Calu3 (cell line): Measurements from ENCODE around the gene CAMK1D. TPM values are rescaled to one million over a fixed set of nuclear protein-coding genes. Genes with fewer than 3 reads are reported as not detected.

Source experiments
- BruUV-seq: library from RNA; stranded (reverse); fragments of 400-500 nt; replicated peaks from 2 replicates; lab custom pipeline; 2021; lab: Mats Ljungman, UMichigan
- CTCF ChIA-PET: fragments of 300-600 bp; sonication (Branson Sonifier 250); formaldehyde crosslinking; loops from one replicate; lab custom pipeline; 2022; ENCODE audit warnings: antibody characterized with exemption; lab: Charles Lee
- DNase-seq: peaks from one replicate; pipeline ENCODE4 v3.0.0; 2022
- H3K27ac Mint-ChIP-seq: one replicate; pipeline ENCODE4 v1.8.0; 2022; ENCODE audit warnings: mixed read lengths; ENCODE audit not compliant: unreplicated experiment
- H3K27me3 Mint-ChIP-seq: one replicate; pipeline ENCODE4 v1.8.0; 2022; ENCODE audit warnings: mixed read lengths; ENCODE audit not compliant: unreplicated experiment
- H3K36me3 Mint-ChIP-seq: one replicate; pipeline ENCODE4 v1.8.0; 2022; ENCODE audit warnings: mild to moderate bottlenecking, moderate library complexity, mixed read lengths; ENCODE audit not compliant: insufficient read depth, unreplicated experiment
- H3K4me1 Mint-ChIP-seq: one replicate; pipeline ENCODE4 v1.8.0; 2022; ENCODE audit warnings: mild to moderate bottlenecking, low read depth, mixed read lengths; ENCODE audit not compliant: unreplicated experiment
- H3K4me3 Mint-ChIP-seq: one replicate; pipeline ENCODE4 v1.8.0; 2022; ENCODE audit warnings: mild to moderate bottlenecking, low read depth, moderate library complexity, mixed read lengths; ENCODE audit not compliant: unreplicated experiment
- H3K9me3 Mint-ChIP-seq: one replicate; pipeline ENCODE4 v1.8.0; 2022; ENCODE audit warnings: low read depth, mixed read lengths; ENCODE audit not compliant: unreplicated experiment
- CTCF ChIP-seq: fragments of 200-600 bp; IDR thresholded peaks from one replicate; pipeline ENCODE4 v1.8.0; 2022; ENCODE audit warnings: antibody characterized with exemption; ENCODE audit not compliant: unreplicated experiment
- intact Hi-C: fragments of 100-400 bp; cut with micrococcal nuclease; formaldehyde crosslinking; loops from one replicate; pipeline ENCODE4 v1.10.0; 2022; ENCODE audit not compliant: unreplicated experiment
- total RNA-seq: library from RNA; stranded (reverse); gene quantifications from 2 replicates; pipeline ENCODE4 v1.2.3, GENCODE V29; 2022

Gene CAMK1D
- total RNA-seq, 1 experiment from 2014 or later = 2.6 TPM

GRCh38 chr10:12418000-12418399 lies 68.7 kb downstream of the CAMK1D start:
- Mint-ChIP-seq H3K4me3 (no peak overlapping the region), H3K27me3 (peaks cover 36% of the 10 kb centered on the region), H3K36me3 (no peaks in the 10 kb centered on the region), H3K4me1 (peaks cover 21% of the 10 kb centered on the region), H3K27ac (no peak overlapping the region), H3K9me3 (peaks cover 4% of the 10 kb centered on the region)
- BruUV-seq = no TSS peak
- CTCF ChIA-PET = no interaction called here
- intact Hi-C loops = loop anchor here (10.0 kb wide), 1 partner anchor 73 kb away; the partner anchor contains the start of gene CAMK1D
- TF ChIP-seq CTCF = no peak
- no peak for DNase-seq

- H3K27ac Mint-ChIP-seq = no peak overlapping the region
- BruUV-seq = no TSS peak
- H3K9me3 Mint-ChIP-seq = no peaks in the 10 kb centered on the region
- intact Hi-C loops = loop anchor here (10.0 kb wide), 1 partner anchor 74 kb away; the partner anchor contains the start of gene CAMK1D
- no peaks in the 10 kb centered on the region for H3K36me3 Mint-ChIP-seq
- TF ChIP-seq CTCF = no peak
- H3K4me1 Mint-ChIP-seq = peaks cover 21% of the 10 kb centered on the region
- no peak for DNase-seq
- peaks cover 36% of the 10 kb centered on the region for H3K27me3 Mint-ChIP-seq
- CTCF ChIA-PET = interaction anchor here (0.6 kb wide), 1 partner anchor 271 kb away, joined by 3 read pairs; no protein-coding TSS in a partner anchor
- no peak overlapping the region for H3K4me3 Mint-ChIP-seq
Measured at GRCh38 chr10:12418725-12419261, 69.4 kb downstream of the CAMK1D start.

- peaks cover 39% of the 10 kb centered on the region for H3K27me3 Mint-ChIP-seq
- peak overlapping the region; percentile 42 for H3K27ac Mint-ChIP-seq
- no peak for TF ChIP-seq CTCF
- BruUV-seq = no TSS peak
- no peaks in the 10 kb centered on the region for H3K36me3 Mint-ChIP-seq
- CTCF ChIA-PET = interaction anchor here (0.6 kb wide), 1 partner anchor 272 kb away, joined by 3 read pairs; no protein-coding TSS in a partner anchor
- H3K4me1 Mint-ChIP-seq = peaks cover 21% of the 10 kb centered on the region
- H3K9me3 Mint-ChIP-seq = no peaks in the 10 kb centered on the region
- intact Hi-C loops = loop anchor here (10.0 kb wide), 1 partner anchor 75 kb away; the partner anchor contains the start of gene CAMK1D
- no peak overlapping the region for H3K4me3 Mint-ChIP-seq
- DNase-seq = peak; percentile 31
Measured at GRCh38 chr10:12419262-12419847, 70.0 kb downstream of the CAMK1D start.

GRCh38 chr10:12420530-12421120 lies 71.3 kb downstream of the CAMK1D start:
- CTCF ChIA-PET = interaction anchor here (0.5 kb wide), 1 partner anchor 34 kb away, joined by 3 read pairs; no protein-coding TSS in a partner anchor
- H3K36me3 Mint-ChIP-seq = no peaks in the 10 kb centered on the region
- BruUV-seq = no TSS peak
- H3K4me3 Mint-ChIP-seq = no peak overlapping the region
- no peak for TF ChIP-seq CTCF
- no peaks in the 10 kb centered on the region for H3K9me3 Mint-ChIP-seq
- peaks cover 21% of the 10 kb centered on the region for H3K4me1 Mint-ChIP-seq
- peaks cover 52% of the 10 kb centered on the region for H3K27me3 Mint-ChIP-seq
- DNase-seq = no peak
- H3K27ac Mint-ChIP-seq = no peak overlapping the region
- intact Hi-C loops = no loop called here
